D721Med (cell line): Measurements from ENCODE around the gene SFN.
"Not testable (repeated sequence)": the region's sequence is repeated elsewhere in the genome, so short reads cannot be mapped to it uniquely, and the experiment has no call there.

Experiments
- DNase-seq: peaks from one replicate; pipeline ENCODE4 v3.0.0; 2011; ENCODE audit warnings: low spot score; ENCODE audit not compliant: insufficient read length
- FAIRE-seq: peaks from 2 replicates; lab custom pipeline; 2011; peaks lifted over from hg19 to GRCh38; lab: Jason Lieb, UNC
- CTCF ChIP-seq: IDR thresholded peaks from 2 replicates; pipeline ENCODE4 v1.5.1; 2012; ENCODE audit warnings: mild to moderate bottlenecking, control low read depth; ENCODE audit not compliant: insufficient read depth; ENCODE audit errors: missing control alignments

SFN gene

GRCh38 chr1:26839779-26840178, 23.2 kb upstream of the SFN start:
- no peak for TF ChIP-seq CTCF
- DNase-seq (no peak), FAIRE-seq (no peak)

DNA sequence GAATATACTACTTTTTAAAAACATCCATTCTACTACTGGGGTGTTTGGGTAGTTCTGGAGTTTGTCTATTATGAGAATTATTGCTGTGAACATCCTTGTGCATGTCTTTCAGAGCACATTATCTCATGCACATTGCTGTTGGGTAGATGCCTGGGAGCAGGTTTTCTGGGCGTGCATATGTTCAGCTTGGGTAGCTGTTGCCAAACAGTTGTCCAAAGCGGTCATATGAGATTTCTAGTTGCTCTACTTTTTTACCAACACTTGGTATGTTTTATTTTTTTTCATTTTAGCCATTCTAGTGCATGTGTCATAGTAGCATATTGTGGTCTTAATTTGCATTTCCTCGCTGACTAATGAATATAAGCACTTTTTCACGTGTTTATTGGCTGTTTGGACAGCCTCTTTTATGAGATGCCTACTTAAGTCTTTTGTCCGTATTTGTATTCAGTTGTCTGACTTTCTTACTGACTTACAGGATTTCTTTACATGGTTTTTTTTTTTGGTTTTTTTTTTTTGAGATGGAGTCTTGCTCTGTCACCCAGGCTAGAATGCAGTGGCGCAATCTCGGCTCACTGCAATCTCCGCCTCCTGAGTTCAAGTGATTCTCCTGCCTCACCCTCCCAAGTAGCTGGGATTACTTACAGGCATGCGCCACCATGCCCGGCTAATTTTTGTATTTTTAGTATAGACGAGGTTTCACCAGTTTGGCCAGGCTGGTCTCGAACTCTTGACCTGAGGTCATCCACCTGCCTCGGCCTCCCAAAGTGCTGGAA, 18.3 kb upstream of the SFN start:
- no peak for TF ChIP-seq CTCF
- FAIRE-seq: no peak
- no peak for DNase-seq

GRCh38 chr1:26847826-26848225, 15.1 kb upstream of the SFN start:
- not testable (repeated sequence) for FAIRE-seq

DNA sequence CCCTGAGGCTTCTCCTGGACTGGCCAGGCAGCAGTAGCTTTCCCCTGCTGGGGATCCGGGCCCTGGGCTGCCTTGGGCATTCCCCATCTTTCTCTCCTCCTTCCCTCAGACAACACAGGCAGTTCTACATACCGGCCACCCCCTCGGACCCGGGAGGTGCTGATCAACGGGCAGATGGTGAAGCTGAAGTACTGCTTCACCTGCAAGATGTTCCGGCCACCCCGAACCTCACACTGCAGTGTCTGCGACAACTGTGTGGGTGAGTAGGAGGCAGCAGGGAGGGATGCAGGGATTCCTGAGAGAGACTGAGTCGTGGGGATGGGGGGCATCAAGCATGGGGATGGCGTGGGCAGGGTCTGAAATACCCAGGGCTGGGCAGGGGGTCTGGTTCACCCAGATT, 14.4 kb upstream of the SFN start:
- FAIRE-seq (no peak), DNase-seq (no peak)
- TF ChIP-seq CTCF: no peak

More at GRCh38 chr1:26847826-26848225, 15.1 kb upstream of the SFN start:
- not testable (repeated sequence) for DNase-seq

DNA sequence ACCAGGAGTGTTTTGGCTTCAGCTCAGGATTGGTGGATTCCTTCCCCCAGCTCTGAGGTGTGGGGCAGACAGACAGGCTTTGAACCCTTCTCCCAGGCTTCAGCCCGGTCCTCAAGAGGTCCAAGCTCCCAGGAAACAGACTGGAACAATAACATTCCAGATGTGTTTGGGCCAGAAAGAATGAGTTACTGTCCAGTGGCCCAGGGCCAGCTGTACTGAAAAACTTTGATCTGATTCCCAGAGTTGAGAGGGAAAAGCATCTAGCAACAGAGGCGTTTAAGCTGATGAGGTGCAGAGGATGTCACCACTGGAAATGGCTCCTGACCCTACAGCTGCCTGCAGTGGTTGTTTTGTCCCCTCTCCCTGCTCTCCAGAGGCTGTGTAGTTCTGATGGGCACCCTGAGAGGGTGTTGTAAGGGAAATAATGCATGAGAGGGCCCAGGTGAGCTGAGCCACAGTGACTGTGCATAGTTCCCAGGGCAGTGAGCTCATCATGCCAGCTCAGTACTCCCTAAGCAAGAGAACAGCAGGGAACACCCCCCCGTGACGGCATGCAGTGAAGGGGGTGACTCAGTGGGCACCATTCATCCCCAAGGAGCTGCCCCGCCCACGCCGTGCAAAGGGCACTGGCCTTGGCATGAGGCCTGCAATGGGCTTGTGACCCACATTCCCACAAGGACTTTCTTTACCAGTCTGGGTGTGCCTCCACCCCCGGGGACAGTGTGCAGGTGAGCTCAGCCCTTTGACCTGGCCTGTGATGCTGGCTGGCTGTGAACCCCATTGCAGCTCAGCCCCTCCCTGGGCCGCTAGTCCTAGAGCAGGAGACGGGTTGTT, 13.8 kb upstream of the SFN start:
- FAIRE-seq: no peak

DNA sequence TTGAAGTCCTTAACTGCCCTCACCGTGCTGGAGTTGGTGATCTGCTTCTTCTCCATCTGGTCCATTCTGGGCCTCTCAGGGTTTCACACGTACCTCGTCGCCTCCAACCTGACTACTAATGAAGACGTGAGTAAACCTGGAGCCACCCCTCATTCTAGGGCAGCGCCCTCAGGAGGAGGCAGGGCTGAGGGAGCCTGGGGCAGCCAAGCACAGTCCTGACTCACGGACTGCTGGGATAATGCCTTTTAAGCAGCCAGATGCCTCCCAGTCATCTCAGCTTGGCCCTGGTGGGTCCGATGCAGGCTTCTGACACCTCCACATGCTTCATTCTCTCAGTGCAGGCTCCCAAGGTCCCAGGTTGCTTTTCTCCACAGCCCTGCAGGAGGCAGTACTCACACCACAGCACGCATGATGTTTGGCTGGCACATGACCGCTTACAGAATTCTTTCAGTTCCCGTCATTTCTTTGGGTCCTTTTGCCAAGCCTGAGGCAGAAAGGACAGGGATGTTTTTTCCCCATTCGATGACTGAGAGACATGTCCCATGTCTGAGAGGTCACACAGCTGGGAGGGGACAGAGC, 11.8 kb upstream of the SFN start:
- no peak for FAIRE-seq
- DNase-seq: no peak
- no peak for TF ChIP-seq CTCF

More for the DNA sequence above, 13.8 kb upstream of the SFN start:
- no peak for DNase-seq
- no peak for TF ChIP-seq CTCF

- no peak for FAIRE-seq
- DNase-seq: no peak
- no peak for TF ChIP-seq CTCF
Observed at GRCh38 chr1:26852701-26853100, 10.2 kb upstream of the SFN start.
